ENCODE measurements around the gene DSG4.

- TF ChIP-seq, protein P1, sequence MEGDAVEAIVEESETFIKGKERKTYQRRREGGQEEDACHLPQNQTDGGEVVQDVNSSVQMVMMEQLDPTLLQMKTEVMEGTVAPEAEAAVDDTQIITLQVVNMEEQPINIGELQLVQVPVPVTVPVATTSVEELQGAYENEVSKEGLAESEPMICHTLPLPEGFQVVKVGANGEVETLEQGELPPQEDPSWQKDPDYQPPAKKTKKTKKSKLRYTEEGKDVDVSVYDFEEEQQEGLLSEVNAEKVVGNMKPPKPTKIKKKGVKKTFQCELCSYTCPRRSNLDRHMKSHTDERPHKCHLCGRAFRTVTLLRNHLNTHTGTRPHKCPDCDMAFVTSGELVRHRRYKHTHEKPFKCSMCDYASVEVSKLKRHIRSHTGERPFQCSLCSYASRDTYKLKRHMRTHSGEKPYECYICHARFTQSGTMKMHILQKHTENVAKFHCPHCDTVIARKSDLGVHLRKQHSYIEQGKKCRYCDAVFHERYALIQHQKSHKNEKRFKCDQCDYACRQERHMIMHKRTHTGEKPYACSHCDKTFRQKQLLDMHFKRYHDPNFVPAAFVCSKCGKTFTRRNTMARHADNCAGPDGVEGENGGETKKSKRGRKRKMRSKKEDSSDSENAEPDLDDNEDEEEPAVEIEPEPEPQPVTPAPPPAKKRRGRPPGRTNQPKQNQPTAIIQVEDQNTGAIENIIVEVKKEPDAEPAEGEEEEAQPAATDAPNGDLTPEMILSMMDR (IDR thresholded peaks at IDR 0.05): no peak
- TF ChIP-seq ZFX (IDR thresholded peaks at IDR 0.05; ENCODE audit: borderline replicate concordance): no peak
Measured at GRCh38 chr18:31426021-31426420, 49.4 kb downstream of the DSG4 start.
